PC-9 (cell line): ENCODE data around the gene WNT9B.

Source experiments
- EZH2 ChIP-seq: fragments of 200-600 bp; sonication (generic); IDR thresholded peaks from 2 replicates; pipeline ENCODE4 v1.8.0; 2017; ENCODE audit warnings: antibody characterized with exemption, low read depth
- TF ChIP-seq, protein P1 (sequence below): fragments of 200-600 bp; sonication (generic); conservative IDR thresholded peaks from 2 replicates; pipeline ENCODE4 v1.6.1; 2017; ENCODE audit warnings: mixed run types, antibody characterized with exemption, mild to moderate bottlenecking, moderate library complexity

DNA sequence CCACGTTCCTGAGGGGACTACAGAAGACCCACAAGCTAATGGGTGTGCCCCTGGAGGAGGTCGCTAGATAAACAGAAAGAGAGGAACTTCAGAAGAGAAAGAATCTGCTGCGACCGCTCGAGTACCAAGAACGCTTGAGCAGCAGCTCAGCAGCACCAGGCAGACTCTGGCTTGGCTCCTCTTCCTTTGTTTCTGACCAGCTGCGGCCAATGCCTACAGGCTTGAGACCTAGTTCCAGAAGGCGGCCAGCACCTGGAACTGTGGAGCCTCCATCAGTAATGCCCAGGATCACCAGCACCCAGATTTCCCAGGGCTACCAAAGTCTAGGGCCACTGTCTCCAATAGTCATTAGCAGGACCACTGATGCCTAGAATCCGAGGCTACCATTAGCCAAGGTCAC, 45.6 kb downstream of the WNT9B start:
- TF ChIP-seq, protein P1, sequence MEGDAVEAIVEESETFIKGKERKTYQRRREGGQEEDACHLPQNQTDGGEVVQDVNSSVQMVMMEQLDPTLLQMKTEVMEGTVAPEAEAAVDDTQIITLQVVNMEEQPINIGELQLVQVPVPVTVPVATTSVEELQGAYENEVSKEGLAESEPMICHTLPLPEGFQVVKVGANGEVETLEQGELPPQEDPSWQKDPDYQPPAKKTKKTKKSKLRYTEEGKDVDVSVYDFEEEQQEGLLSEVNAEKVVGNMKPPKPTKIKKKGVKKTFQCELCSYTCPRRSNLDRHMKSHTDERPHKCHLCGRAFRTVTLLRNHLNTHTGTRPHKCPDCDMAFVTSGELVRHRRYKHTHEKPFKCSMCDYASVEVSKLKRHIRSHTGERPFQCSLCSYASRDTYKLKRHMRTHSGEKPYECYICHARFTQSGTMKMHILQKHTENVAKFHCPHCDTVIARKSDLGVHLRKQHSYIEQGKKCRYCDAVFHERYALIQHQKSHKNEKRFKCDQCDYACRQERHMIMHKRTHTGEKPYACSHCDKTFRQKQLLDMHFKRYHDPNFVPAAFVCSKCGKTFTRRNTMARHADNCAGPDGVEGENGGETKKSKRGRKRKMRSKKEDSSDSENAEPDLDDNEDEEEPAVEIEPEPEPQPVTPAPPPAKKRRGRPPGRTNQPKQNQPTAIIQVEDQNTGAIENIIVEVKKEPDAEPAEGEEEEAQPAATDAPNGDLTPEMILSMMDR, result no peak
- no peak for TF ChIP-seq EZH2
